HG03064 (cell line): ENCODE data around the gene ZNF804A.
"Not testable (repeated sequence)": the region's sequence is repeated elsewhere in the genome, so short reads cannot be mapped to it uniquely, and the experiment has no call there.

ENCODE experiments used
- ATAC-seq: cut with Tn5 transposase; IDR thresholded peaks from one replicate; pipeline ENCODE4 v1.9.1; 2021; ENCODE audit warnings: low read depth; ENCODE audit not compliant: unreplicated experiment

Gene ZNF804A

GRCh38 chr2:184793176-184793575 lies 194.8 kb downstream of the ZNF804A start:
- no peak for ATAC-seq

GRCh38 chr2:184799379-184799778 lies 201.1 kb downstream of the ZNF804A start:
- ATAC-seq = no peak

GRCh38 chr2:184814421-184814820 lies 216.1 kb downstream of the ZNF804A start:
- ATAC-seq = no peak

- no peak for ATAC-seq
Measured at GRCh38 chr2:184815824-184816223, 217.5 kb downstream of the ZNF804A start.

- no peak for ATAC-seq
Measured at GRCh38 chr2:184824597-184824996, 226.3 kb downstream of the ZNF804A start.

- no peak for ATAC-seq
Measured at GRCh38 chr2:184830531-184830930, 232.2 kb downstream of the ZNF804A start.

GRCh38 chr2:184834699-184835397 lies 236.5 kb downstream of the ZNF804A start:
- no peak for ATAC-seq

GRCh38 chr2:184835398-184835715 lies 237.0 kb downstream of the ZNF804A start:
- no peak for ATAC-seq

- no peak for ATAC-seq
Measured at GRCh38 chr2:184847331-184847730, 249.0 kb downstream of the ZNF804A start.

- ATAC-seq = no peak
Measured at GRCh38 chr2:184849516-184849915, 251.2 kb downstream of the ZNF804A start.

- ATAC-seq = no peak
Measured at GRCh38 chr2:184851576-184851975, 253.2 kb downstream of the ZNF804A start.

GRCh38 chr2:184859187-184859586 lies 260.9 kb downstream of the ZNF804A start:
- no peak for ATAC-seq

- no peak for ATAC-seq
Measured at GRCh38 chr2:184860744-184861143, 262.4 kb downstream of the ZNF804A start.

GRCh38 chr2:184875212-184875611 lies 276.9 kb downstream of the ZNF804A start:
- ATAC-seq = no peak

- no peak for ATAC-seq
Measured at GRCh38 chr2:184875911-184876310, 277.6 kb downstream of the ZNF804A start.

GRCh38 chr2:184877909-184878308 lies 279.6 kb downstream of the ZNF804A start:
- ATAC-seq = no peak

- ATAC-seq = no peak
Measured at GRCh38 chr2:184879671-184880070, 281.3 kb downstream of the ZNF804A start.

GRCh38 chr2:184886585-184886984 lies 288.3 kb downstream of the ZNF804A start:
- ATAC-seq = not testable (repeated sequence)

- ATAC-seq = no peak
Measured at GRCh38 chr2:184890311-184890710, 292.0 kb downstream of the ZNF804A start.

- ATAC-seq = no peak
Measured at GRCh38 chr2:184904991-184905390, 306.7 kb downstream of the ZNF804A start.

- ATAC-seq = no peak
Measured at GRCh38 chr2:184906160-184906559, 307.8 kb downstream of the ZNF804A start.

GRCh38 chr2:184906709-184907108 lies 308.4 kb downstream of the ZNF804A start:
- ATAC-seq = no peak

GRCh38 chr2:184908966-184909365 lies 310.6 kb downstream of the ZNF804A start:
- ATAC-seq = no peak
